8988T (cell line): ENCODE data around the gene TMSB10.
"Not testable (repeated sequence)": the region's sequence is repeated elsewhere in the genome, so short reads cannot be mapped to it uniquely, and the experiment has no call there.

ENCODE experiments used
- DNase-seq: peaks from one replicate; pipeline ENCODE4 v3.0.0; 2011

The TMSB10 gene

GRCh38 chr2:84905181-84906107 is at the start of gene TMSB10:
TSS of gene TMSB10 (plus strand) at chr2:84905656.
- peak; percentile 76 for DNase-seq

DNA sequence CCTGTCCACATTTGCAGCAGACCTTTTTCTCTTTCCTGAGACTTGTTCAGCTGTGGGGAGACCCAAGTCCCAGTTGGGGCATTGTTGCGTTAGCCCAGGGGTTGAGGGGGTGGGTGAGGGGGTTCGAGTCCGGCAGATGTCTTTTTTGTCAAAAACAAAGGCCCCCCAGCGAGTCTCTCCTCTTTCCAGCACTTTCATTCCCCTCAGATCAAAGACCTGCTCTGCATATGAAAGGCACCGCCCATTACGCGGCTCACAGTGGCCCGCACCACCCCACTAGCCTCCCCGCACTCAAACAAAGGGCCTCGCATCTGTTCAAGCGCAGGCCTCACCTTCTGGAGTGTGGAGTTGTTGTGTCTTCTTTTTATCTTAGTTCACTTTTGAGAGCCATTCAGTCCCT is 49.7 kb upstream of the TMSB10 start:
- no peak for DNase-seq

DNA sequence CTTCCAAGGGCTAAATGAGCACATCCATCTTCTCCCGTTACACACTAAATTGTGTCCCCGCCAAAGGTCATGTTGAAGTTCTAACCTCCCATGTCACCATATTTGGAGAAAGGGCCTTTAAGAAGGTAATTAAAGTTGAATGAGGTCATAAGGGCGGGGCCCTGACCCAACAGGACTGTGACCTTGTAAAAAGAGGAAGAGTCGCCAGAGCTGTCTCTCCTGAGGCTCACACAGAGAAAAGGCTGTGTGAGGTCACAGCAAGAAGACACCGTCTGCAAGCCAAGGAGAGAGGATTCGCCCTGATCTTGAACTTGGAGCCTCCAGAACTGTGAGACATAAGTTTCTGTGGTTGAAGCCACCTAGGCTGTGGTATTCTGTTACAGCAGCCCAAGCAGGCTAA is 48.7 kb upstream of the TMSB10 start:
- DNase-seq, result no peak

- DNase-seq, result no peak
Measured at GRCh38 chr2:84857566-84857965, 47.9 kb upstream of the TMSB10 start.

- no peak for DNase-seq
Measured at GRCh38 chr2:84858123-84858522, 47.3 kb upstream of the TMSB10 start.

DNA sequence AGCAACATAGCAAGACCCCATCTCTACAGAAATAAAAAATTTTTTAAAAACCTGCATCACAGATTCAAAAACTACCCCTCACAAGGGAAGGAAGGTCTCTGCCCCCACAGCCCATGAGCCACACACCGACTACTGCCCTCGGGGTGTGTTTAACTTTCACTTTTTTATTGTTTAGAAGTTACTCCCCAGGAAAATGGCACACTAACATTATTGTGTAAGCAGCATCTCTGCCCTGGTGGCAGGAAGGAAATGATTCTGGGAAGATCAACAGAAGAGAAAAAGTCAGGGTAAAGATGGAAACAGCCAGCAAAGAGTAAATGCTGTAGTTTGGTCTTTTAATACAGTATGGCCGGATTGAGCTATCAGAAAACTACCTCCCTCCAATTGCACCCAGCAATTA is 46.5 kb upstream of the TMSB10 start:
- no peak for DNase-seq

DNA sequence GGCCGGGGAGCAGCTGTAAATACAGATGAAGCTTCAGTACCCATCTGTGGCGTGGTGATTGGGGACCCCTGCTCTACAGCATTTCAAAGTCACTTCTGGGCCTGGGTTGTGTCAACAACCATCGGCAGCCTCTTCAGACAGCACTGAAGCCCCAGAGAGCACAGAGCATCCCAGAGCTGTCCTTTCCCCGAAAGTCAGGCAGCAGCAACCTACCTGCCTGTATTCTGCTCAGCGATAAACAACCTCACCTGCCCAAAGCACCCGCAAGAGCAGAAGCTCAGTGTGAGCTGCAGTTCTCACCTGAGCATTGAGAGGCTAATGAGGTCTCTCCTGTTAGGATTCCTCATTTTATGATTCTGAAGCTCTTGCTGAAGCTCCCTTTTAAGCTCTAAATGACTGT is 43.9 kb upstream of the TMSB10 start:
- no peak for DNase-seq

- no peak for DNase-seq
Measured at GRCh38 chr2:84862006-84862405, 43.5 kb upstream of the TMSB10 start.

DNA sequence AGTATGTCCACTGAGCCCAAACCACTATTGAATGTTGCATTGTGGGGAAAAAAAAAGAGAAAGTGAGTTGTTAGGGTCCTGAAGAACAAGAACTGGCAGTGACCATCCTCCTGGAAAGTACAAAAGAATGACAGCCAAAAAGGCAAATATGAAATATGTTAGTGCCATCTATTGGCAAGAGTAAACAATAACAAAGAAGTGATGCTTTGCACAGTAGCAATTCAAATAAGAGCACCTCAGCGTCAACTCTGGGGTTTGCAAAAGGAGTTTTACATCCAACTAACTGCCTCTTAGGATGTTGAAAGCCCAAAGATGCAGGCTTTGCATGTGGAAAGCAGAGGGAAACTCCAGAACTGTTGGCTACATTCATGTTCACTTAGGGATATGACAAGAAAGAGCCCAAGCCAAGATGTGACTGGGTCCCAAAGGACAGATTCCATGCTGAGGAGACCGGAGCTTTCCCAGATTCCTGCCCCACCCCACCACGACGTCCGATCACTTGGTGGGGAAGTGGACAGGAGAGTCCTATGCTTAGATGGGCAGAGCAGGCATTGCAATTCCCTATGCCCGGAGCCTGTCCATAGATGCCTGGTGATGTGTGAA is 40.2 kb upstream of the TMSB10 start:
- no peak for DNase-seq

DNA sequence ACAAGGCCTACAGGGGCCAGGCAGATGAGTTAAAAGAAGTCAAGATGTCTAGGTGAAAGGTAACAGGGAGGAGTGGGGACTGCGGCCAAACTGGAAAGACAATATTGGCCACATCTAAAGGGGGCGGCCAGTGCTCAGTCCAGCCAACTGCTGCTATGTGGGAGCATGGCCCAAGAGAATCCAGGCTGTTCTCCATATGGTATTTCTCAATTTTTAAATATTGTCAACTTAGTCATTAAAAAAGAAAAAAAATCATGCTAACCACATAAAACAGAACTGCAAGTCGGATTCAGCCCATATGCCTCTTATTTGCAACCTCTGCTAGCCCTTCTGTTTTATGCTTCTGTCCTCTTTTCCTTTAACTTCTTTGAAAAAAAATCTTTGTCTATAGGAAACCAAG is 39.3 kb upstream of the TMSB10 start:
- no peak for DNase-seq

GRCh38 chr2:84868327-84868726 is 37.1 kb upstream of the TMSB10 start:
- not testable (repeated sequence) for DNase-seq

DNA sequence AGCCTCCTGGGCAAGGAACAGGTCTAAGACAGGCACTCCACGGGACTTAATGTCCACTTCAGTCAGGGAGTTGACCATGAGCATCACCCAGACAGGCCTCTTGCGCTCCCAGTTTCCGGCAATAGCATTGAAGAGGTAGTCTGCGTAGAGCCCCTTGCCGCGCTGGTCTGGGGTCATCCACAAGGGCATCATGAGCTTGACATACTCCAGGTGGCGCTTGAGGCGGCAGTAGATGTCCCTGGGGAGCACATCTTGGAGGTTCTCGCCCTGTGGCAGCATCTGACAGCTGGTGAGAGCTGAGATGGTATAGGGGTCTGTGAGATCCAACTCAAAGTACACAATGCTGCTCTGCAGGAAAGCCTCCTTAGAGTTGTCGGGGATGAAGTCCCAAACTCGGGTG is 35.1 kb upstream of the TMSB10 start:
- DNase-seq, result no peak

GRCh38 chr2:84872691-84873090 is 32.8 kb upstream of the TMSB10 start:
- DNase-seq, result not testable (repeated sequence)

GRCh38 chr2:84873350-84873749 is 32.1 kb upstream of the TMSB10 start:
- DNase-seq, result no peak

- DNase-seq, result no peak
Measured at GRCh38 chr2:84874381-84875212, 30.9 kb upstream of the TMSB10 start.

- DNase-seq, result no peak
Measured at GRCh38 chr2:84875213-84875560, 30.3 kb upstream of the TMSB10 start.

DNA sequence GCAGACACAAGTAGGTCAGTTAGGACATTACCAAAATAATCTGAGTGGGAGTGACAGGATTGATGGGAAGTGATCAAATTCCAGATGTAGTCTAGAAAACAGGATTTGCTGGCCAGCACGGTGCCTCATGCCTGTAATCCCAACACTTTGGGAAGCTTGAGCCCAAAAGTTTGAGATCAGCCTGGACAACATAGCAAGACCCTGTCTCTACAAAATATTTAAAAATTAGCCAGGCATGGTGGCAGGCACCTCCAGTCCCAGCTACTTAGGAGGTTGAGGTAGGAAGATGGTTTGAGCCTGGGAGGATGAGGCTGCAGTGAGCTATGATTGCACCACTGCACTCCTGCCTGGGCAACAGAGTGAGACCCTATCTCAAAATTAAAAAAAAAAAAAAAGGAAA is 29.8 kb upstream of the TMSB10 start:
- DNase-seq, result not testable (repeated sequence)

DNA sequence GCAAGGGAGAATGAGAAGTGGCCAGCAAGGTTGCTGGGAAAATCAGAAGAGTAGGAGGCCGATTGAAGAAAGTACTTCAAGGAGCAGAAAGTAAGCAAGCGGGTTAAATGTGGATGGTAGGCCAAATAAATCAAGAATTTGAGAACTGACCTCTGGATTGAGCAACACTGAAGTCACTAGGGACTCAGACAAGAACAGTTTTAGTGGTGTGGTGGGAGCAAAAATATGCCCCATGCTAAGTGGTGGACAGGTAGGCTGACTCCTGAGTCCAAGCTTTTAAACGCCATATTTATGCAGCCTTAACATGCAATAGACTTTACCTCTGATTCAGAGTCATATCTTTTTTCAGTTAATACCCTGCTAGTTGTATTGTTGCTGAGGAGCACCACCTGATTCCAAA is 29.1 kb upstream of the TMSB10 start:
- no peak for DNase-seq

DNA sequence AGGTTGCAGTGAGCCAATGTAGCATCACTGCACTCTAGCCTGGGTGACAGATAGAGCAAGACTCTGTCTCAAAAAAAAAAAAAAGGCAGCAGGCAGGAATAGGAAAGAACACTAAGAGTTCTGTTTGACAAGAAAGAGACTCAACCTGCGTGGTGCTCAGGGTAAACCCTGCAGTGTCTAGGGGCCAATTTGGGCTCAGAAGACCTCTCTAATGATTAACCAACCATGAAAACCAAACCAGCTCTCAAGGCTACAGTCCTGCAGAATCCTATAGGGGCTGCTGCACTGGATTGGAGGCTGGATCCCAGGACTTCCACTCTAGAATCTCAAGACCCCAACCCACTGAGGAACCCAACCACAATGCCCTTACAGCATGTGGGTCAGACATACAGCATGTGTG is 27.0 kb upstream of the TMSB10 start:
- DNase-seq, result no peak

GRCh38 chr2:84878896-84879583 is 26.4 kb upstream of the TMSB10 start:
- DNase-seq, result no peak

- DNase-seq, result no peak
Measured at GRCh38 chr2:84879584-84880394, 25.7 kb upstream of the TMSB10 start.

- no peak for DNase-seq
Measured at GRCh38 chr2:84880395-84880644, 25.1 kb upstream of the TMSB10 start.
